ENCODE measurements around the gene RIMBP2.

RIMBP2 gene

GRCh38 chr12:130743176-130743575 lies 27.1 kb upstream of the RIMBP2 start:
- TF ChIP-seq EZH2 (IDR thresholded peaks at IDR 0.05; ENCODE audit: borderline replicate concordance, low read length) = no peak
- no peak for TF ChIP-seq CTCF (IDR thresholded peaks at IDR 0.05; ENCODE audit: low read length)
- Histone ChIP-seq H3K79me2 (ENCODE audit: insufficient read depth, low read length) (no peaks in the 10 kb centered on the region), H3K27me3 (ENCODE audit: insufficient read depth, low read length) (no peaks in the 10 kb centered on the region), H3K4me2 (ENCODE audit: low read length) (no peak overlapping the region), H3F3A (ENCODE audit: insufficient read depth, low read length) (no peaks in the 10 kb centered on the region), H3K9me3 (ENCODE audit: low read length) (no peaks in the 10 kb centered on the region), H3K9ac (ENCODE audit: low read length) (no peak overlapping the region), H3K4me3 (ENCODE audit: low read depth, low read length, poor library complexity, severe bottlenecking) (no peak overlapping the region), H3K27ac (ENCODE audit: low read depth, low read length, poor library complexity, severe bottlenecking) (no peak overlapping the region), H2AFZ (ENCODE audit: low read length) (no peak overlapping the region), H3K36me3 (ENCODE audit: insufficient read depth, low read length) (no peaks in the 10 kb centered on the region), H4K20me1 (ENCODE audit: insufficient read depth, low read length) (no peaks in the 10 kb centered on the region), H3K4me1 (ENCODE audit: insufficient read depth, low read length, severe bottlenecking) (no peaks in the 10 kb centered on the region), H3K9me2 (ENCODE audit: low read depth, low read length) (no peaks in the 10 kb centered on the region)

GRCh38 chr12:130742716-130743115 lies 26.6 kb upstream of the RIMBP2 start:
- H3K27me3 ChIP-seq (ENCODE audit: insufficient read depth, low read length) = no peaks in the 10 kb centered on the region
- no peak overlapping the region for H3K4me3 ChIP-seq (ENCODE audit: low read depth, low read length, poor library complexity, severe bottlenecking)
- H3K9me3 ChIP-seq (ENCODE audit: low read length) = no peaks in the 10 kb centered on the region
- no peaks in the 10 kb centered on the region for H3F3A ChIP-seq (ENCODE audit: insufficient read depth, low read length)
- no peak overlapping the region for H3K9ac ChIP-seq (ENCODE audit: low read length)
- H4K20me1 ChIP-seq (ENCODE audit: insufficient read depth, low read length) = no peaks in the 10 kb centered on the region
- TF ChIP-seq EZH2 (IDR thresholded peaks at IDR 0.05; ENCODE audit: borderline replicate concordance, low read length) (no peak), CTCF (IDR thresholded peaks at IDR 0.05; ENCODE audit: low read length) (no peak)
- H3K27ac ChIP-seq (ENCODE audit: low read depth, low read length, poor library complexity, severe bottlenecking) = no peak overlapping the region
- H3K4me2 ChIP-seq (ENCODE audit: low read length) = no peak overlapping the region
- H3K4me1 ChIP-seq (ENCODE audit: insufficient read depth, low read length, severe bottlenecking) = no peaks in the 10 kb centered on the region
- H2AFZ ChIP-seq (ENCODE audit: low read length) = no peak overlapping the region
- H3K36me3 ChIP-seq (ENCODE audit: insufficient read depth, low read length) = no peaks in the 10 kb centered on the region
- no peaks in the 10 kb centered on the region for H3K9me2 ChIP-seq (ENCODE audit: low read depth, low read length)
- no peaks in the 10 kb centered on the region for H3K79me2 ChIP-seq (ENCODE audit: insufficient read depth, low read length)

- H3K27ac ChIP-seq (ENCODE audit: low read depth, low read length, poor library complexity, severe bottlenecking) = no peak overlapping the region
- no peaks in the 10 kb centered on the region for H3K36me3 ChIP-seq (ENCODE audit: insufficient read depth, low read length)
- TF ChIP-seq EZH2 (IDR thresholded peaks at IDR 0.05; ENCODE audit: borderline replicate concordance, low read length) = no peak
- no peak for TF ChIP-seq CTCF (IDR thresholded peaks at IDR 0.05; ENCODE audit: low read length)
- H2AFZ ChIP-seq (ENCODE audit: low read length) = no peak overlapping the region
- H3K9me2 ChIP-seq (ENCODE audit: low read depth, low read length) = no peaks in the 10 kb centered on the region
- no peaks in the 10 kb centered on the region for H3K27me3 ChIP-seq (ENCODE audit: insufficient read depth, low read length)
- no peak overlapping the region for H3K4me3 ChIP-seq (ENCODE audit: low read depth, low read length, poor library complexity, severe bottlenecking)
- H3K9ac ChIP-seq (ENCODE audit: low read length) = no peak overlapping the region
- H3K9me3 ChIP-seq (ENCODE audit: low read length) = no peaks in the 10 kb centered on the region
- no peaks in the 10 kb centered on the region for H3K79me2 ChIP-seq (ENCODE audit: insufficient read depth, low read length)
- no peaks in the 10 kb centered on the region for H3K4me1 ChIP-seq (ENCODE audit: insufficient read depth, low read length, severe bottlenecking)
- H3K4me2 ChIP-seq (ENCODE audit: low read length) = no peak overlapping the region
- no peaks in the 10 kb centered on the region for H4K20me1 ChIP-seq (ENCODE audit: insufficient read depth, low read length)
- no peaks in the 10 kb centered on the region for H3F3A ChIP-seq (ENCODE audit: insufficient read depth, low read length)
These were observed 26.0 kb upstream of the RIMBP2 start for GRCh38 chr12:130742112-130742511.
